Astrocyte (in vitro differentiated cells and primary cell): ENCODE measurements around the gene IGFBP1. TPM values are rescaled to one million over a fixed set of nuclear protein-coding genes. Genes with fewer than 3 reads are reported as not detected.
A peak's percentile ranks its signal among the peaks of the same experiment; 100 is the strongest.

ENCODE experiments used
- DNase-seq: peaks from one replicate; pipeline ENCODE4 v3.0.0-alpha.2; 2010; ENCODE audit warnings: low read depth
- FAIRE-seq: peaks from 2 replicates; lab custom pipeline; 2011; peaks lifted over from hg19 to GRCh38; lab: Jason Lieb, UNC
- H2AFZ ChIP-seq: 2 replicates; pipeline ENCODE4 v1.6.0; 2012; ENCODE audit warnings: low read depth, low read length, inconsistent platforms
- H3K27ac ChIP-seq: 2 replicates; pipeline ENCODE4 v1.5.1; 2011; ENCODE audit warnings: low read depth, low read length, inconsistent platforms
- H3K27me3 ChIP-seq: 2 replicates; pipeline ENCODE4 v1.6.0; 2011; ENCODE audit warnings: low read length, inconsistent platforms; ENCODE audit not compliant: insufficient read depth
- H3K36me3 ChIP-seq: 2 replicates; pipeline ENCODE4 v1.5.1; 2011; ENCODE audit warnings: low read length, inconsistent platforms; ENCODE audit not compliant: insufficient read depth
- H3K4me1 ChIP-seq: 2 replicates; pipeline ENCODE4 v1.5.1; 2011; ENCODE audit warnings: low read length, inconsistent platforms; ENCODE audit not compliant: insufficient read depth
- H3K4me2 ChIP-seq: 2 replicates; pipeline ENCODE4 v1.6.0; 2012; ENCODE audit warnings: low read length, inconsistent platforms
- H3K4me3 ChIP-seq: 2 replicates; pipeline ENCODE4 v1.5.1; 2011; ENCODE audit warnings: low read depth, mild to moderate bottlenecking, low read length, inconsistent platforms; ENCODE audit not compliant: insufficient read depth
- H3K79me2 ChIP-seq: 2 replicates; pipeline ENCODE4 v1.6.0; 2012; ENCODE audit warnings: mild to moderate bottlenecking, low read length, inconsistent platforms; ENCODE audit not compliant: insufficient read depth
- H3K9ac ChIP-seq: 2 replicates; pipeline ENCODE4 v1.6.0; 2012; ENCODE audit warnings: mild to moderate bottlenecking, low read length, inconsistent platforms
- H3K9me3 ChIP-seq: 2 replicates; pipeline ENCODE4 v1.5.1; 2012; ENCODE audit warnings: low read depth, mild to moderate bottlenecking, low read length, inconsistent platforms; ENCODE audit not compliant: insufficient read depth
- H4K20me1 ChIP-seq: 2 replicates; pipeline ENCODE4 v1.6.0; 2012; ENCODE audit warnings: low read length, inconsistent platforms; ENCODE audit not compliant: insufficient read depth
- H3K27ac Mint-ChIP-seq: one replicate; pipeline ENCODE4 v1.8.0; 2021; ENCODE audit warnings: mild to moderate bottlenecking, mixed read lengths; ENCODE audit not compliant: unreplicated experiment
- H3K27me3 Mint-ChIP-seq: one replicate; pipeline ENCODE4 v1.8.0; 2021; ENCODE audit warnings: low read depth, mixed read lengths; ENCODE audit not compliant: unreplicated experiment
- H3K36me3 Mint-ChIP-seq: one replicate; pipeline ENCODE4 v1.8.0; 2021; ENCODE audit warnings: low read depth, mixed read lengths; ENCODE audit not compliant: unreplicated experiment
- H3K4me1 Mint-ChIP-seq: one replicate; pipeline ENCODE4 v1.8.0; 2021; ENCODE audit warnings: low read depth, mixed read lengths; ENCODE audit not compliant: unreplicated experiment
- H3K4me3 Mint-ChIP-seq: one replicate; pipeline ENCODE4 v1.8.0; 2021; ENCODE audit warnings: mild to moderate bottlenecking, moderate library complexity, mixed read lengths; ENCODE audit not compliant: unreplicated experiment
- H3K9me3 Mint-ChIP-seq: one replicate; pipeline ENCODE4 v1.8.0; 2021; ENCODE audit warnings: mild to moderate bottlenecking, mixed read lengths; ENCODE audit not compliant: unreplicated experiment
- EZH2 ChIP-seq: IDR thresholded peaks from 2 replicates; pipeline ENCODE4 v1.6.1; 2012; ENCODE audit warnings: mild to moderate bottlenecking, low read length, inconsistent platforms; ENCODE audit not compliant: insufficient read depth
- total RNA-seq: library from RNA; stranded (reverse); gene quantifications from 2 replicates; pipeline ENCODE4 v1.2.1, GENCODE V29; 2021
- TF ChIP-seq, protein P1 (sequence below): IDR thresholded peaks from 2 replicates; pipeline ENCODE4 v1.5.1; 2011; ENCODE audit warnings: low read depth, mild to moderate bottlenecking, inconsistent platforms, low read length, moderate library complexity; ENCODE audit not compliant: insufficient read depth

Gene IGFBP1
- total RNA-seq, 1 donor from 2014 or later: not detected

DNA sequence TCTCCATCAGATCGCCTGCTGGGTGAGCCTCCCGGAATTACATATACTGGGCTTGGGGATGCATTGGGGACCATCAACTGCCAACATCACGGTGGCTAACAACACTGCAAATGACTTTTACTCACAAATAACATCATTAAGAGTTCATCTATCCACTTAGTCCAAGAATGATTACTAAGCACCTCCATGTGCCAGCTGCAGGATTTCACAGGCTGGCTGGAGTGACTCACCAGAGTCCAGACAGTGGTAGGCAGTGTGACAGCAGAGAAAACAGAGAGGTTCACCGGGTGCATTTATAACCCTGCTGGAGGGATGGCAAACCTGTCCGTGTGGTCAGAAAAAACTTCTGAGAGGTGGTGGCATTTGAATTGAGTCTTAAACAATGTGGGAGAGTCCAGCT lies 36.0 kb downstream of the IGFBP1 start:
- H3K9me3 Mint-ChIP-seq: no peaks in the 10 kb centered on the region
- peaks cover 9% of the 10 kb centered on the region for H3K27me3 ChIP-seq
- H3K4me1 Mint-ChIP-seq: peaks cover 29% of the 10 kb centered on the region
- H3K36me3 ChIP-seq: no peaks in the 10 kb centered on the region
- no peak for FAIRE-seq
- H3K79me2 ChIP-seq: no peaks in the 10 kb centered on the region
- peak overlapping the region; percentile 48 for H3K9ac ChIP-seq
- peak; percentile 88 for DNase-seq
- H3K27ac Mint-ChIP-seq: peak overlapping the region; percentile 95
- H3K4me3 ChIP-seq: no peak overlapping the region
- TF ChIP-seq, protein P1, sequence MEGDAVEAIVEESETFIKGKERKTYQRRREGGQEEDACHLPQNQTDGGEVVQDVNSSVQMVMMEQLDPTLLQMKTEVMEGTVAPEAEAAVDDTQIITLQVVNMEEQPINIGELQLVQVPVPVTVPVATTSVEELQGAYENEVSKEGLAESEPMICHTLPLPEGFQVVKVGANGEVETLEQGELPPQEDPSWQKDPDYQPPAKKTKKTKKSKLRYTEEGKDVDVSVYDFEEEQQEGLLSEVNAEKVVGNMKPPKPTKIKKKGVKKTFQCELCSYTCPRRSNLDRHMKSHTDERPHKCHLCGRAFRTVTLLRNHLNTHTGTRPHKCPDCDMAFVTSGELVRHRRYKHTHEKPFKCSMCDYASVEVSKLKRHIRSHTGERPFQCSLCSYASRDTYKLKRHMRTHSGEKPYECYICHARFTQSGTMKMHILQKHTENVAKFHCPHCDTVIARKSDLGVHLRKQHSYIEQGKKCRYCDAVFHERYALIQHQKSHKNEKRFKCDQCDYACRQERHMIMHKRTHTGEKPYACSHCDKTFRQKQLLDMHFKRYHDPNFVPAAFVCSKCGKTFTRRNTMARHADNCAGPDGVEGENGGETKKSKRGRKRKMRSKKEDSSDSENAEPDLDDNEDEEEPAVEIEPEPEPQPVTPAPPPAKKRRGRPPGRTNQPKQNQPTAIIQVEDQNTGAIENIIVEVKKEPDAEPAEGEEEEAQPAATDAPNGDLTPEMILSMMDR: no peak
- no peak for TF ChIP-seq EZH2
- H3K4me3 Mint-ChIP-seq: no peak overlapping the region
- H4K20me1 ChIP-seq: peaks cover 9% of the 10 kb centered on the region
- peak overlapping the region; percentile 54 for H3K27ac ChIP-seq
- H3K9me3 ChIP-seq: no peaks in the 10 kb centered on the region
- H2AFZ ChIP-seq: peak overlapping the region; percentile 15
- H3K36me3 Mint-ChIP-seq: no peaks in the 10 kb centered on the region
- peak overlapping the region; percentile 87 for H3K4me2 ChIP-seq
- H3K27me3 Mint-ChIP-seq: no peaks in the 10 kb centered on the region
- peaks cover 43% of the 10 kb centered on the region for H3K4me1 ChIP-seq

DNA sequence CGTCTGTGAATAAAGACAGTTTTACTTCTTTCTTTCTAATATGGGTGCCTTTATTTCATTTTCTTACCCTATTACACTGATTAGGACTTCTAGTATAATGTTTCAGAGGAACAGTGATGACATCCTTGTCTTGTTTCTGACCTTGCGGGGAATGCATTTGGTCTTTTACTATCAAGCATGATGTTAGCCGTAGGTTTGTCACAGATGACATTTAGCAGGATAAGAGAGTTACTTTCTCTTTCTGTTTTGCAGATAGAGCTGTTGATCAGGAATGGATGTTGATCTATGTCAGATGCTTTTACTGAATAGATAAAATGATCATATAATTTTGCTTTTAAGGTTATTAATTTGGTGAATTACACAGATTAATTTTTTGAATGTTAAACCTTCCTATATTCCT lies 39.4 kb downstream of the IGFBP1 start:
- Histone ChIP-seq H2AFZ (no peak overlapping the region), H3K27me3 (no peaks in the 10 kb centered on the region), H3K9ac (no peak overlapping the region), H3K4me2 (no peak overlapping the region), H3K4me1 (peaks cover 20% of the 10 kb centered on the region), H3K27ac (no peak overlapping the region), H3K4me3 (no peak overlapping the region), H3K36me3 (no peaks in the 10 kb centered on the region), H3K79me2 (no peaks in the 10 kb centered on the region), H3K9me3 (no peaks in the 10 kb centered on the region), H4K20me1 (no peaks in the 10 kb centered on the region)
- Mint-ChIP-seq H3K27me3 (no peaks in the 10 kb centered on the region), H3K4me3 (no peak overlapping the region), H3K4me1 (peaks cover 20% of the 10 kb centered on the region), H3K36me3 (no peaks in the 10 kb centered on the region), H3K27ac (no peak overlapping the region), H3K9me3 (no peaks in the 10 kb centered on the region)
- FAIRE-seq (no peak), DNase-seq (no peak)
- TF ChIP-seq, protein P1: no peak
- TF ChIP-seq EZH2: no peak

DNA sequence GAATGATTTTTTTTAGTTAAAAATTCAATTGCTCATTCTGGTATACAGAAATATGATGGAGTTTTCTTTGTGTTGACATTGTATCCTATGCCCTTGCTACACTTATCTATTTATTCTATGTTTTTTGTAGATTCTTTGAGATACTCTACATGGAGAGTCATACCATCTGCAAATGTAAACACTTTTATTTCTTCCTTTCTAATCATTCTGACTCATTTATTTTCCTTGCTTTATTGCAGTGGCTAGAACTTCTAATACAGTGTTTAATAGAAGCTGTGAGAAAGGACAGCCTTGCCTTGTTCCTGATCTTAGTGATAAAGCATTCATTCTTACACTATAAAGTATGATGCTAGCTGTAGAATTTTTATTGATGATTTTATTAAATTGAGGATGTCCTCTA lies 42.7 kb downstream of the IGFBP1 start:
- no peaks in the 10 kb centered on the region for H3K36me3 Mint-ChIP-seq
- H3K27me3 Mint-ChIP-seq: peaks cover 1% of the 10 kb centered on the region
- Histone ChIP-seq H3K27ac (no peak overlapping the region), H3K4me1 (no peaks in the 10 kb centered on the region), H3K79me2 (no peaks in the 10 kb centered on the region), H2AFZ (no peak overlapping the region), H3K9me3 (no peaks in the 10 kb centered on the region), H4K20me1 (no peaks in the 10 kb centered on the region), H3K9ac (no peak overlapping the region), H3K4me3 (no peak overlapping the region), H3K36me3 (no peaks in the 10 kb centered on the region), H3K27me3 (no peaks in the 10 kb centered on the region), H3K4me2 (no peak overlapping the region)
- no peak for DNase-seq
- H3K9me3 Mint-ChIP-seq: peaks cover 3% of the 10 kb centered on the region
- no peak overlapping the region for H3K27ac Mint-ChIP-seq
- H3K4me3 Mint-ChIP-seq: no peak overlapping the region
- no peak for TF ChIP-seq EZH2
- TF ChIP-seq, protein P1: no peak
- peaks cover under 1% of the 10 kb centered on the region for H3K4me1 Mint-ChIP-seq
- FAIRE-seq: no peak
